HCT116 (cell line): ENCODE data around the gene PHF8.

Experiments used
- ELF1 ChIP-seq: IDR thresholded peaks from 2 replicates; pipeline ENCODE4 v1.6.1; 2012; ENCODE audit warnings: low read depth, borderline replicate concordance
- EZH2 ChIP-seq: fragments of 200-600 bp; sonication (generic); IDR thresholded peaks from 2 replicates; pipeline ENCODE4 v1.6.1; 2017; ENCODE audit warnings: antibody characterized with exemption, mixed run types
- EZH2phosphoT487 ChIP-seq: fragments of 200-600 bp; IDR thresholded peaks from 2 replicates; pipeline ENCODE4 v1.6.1; 2018; ENCODE audit warnings: antibody characterized with exemption, borderline replicate concordance
- JUND ChIP-seq: IDR thresholded peaks from 2 replicates; pipeline ENCODE4 v1.6.1; 2012
- POLR2A ChIP-seq: IDR thresholded peaks from 2 replicates; pipeline ENCODE4 v1.7.0; 2011; ENCODE audit warnings: borderline replicate concordance; ENCODE audit not compliant: insufficient read depth, insufficient read length; ENCODE audit errors: extremely low read depth
- RAD21 ChIP-seq: IDR thresholded peaks from 2 replicates; pipeline ENCODE4 v1.6.1; 2012; ENCODE audit warnings: low read depth, mild to moderate bottlenecking
- SIN3A ChIP-seq: IDR thresholded peaks from 2 replicates; pipeline ENCODE4 v1.6.1; 2012; ENCODE audit warnings: low read depth
- ZNF274 ChIP-seq: fragments of 200-500 bp; sonication (Bioruptor generic); IDR thresholded peaks from 2 replicates; pipeline ENCODE4 v1.6.1; 2014; ENCODE audit warnings: mild to moderate bottlenecking, low read depth, low read length, inconsistent platforms
- TF ChIP-seq, protein P1 (sequence below), 3 experiments: fragments of 200-600 bp in 1 of 3; sonication (generic) in 1 of 3; IDR thresholded peaks in 2 of 3; conservative IDR thresholded peaks in 1 of 3; 2 replicates each; pipeline ENCODE4 v1.5.1; 2012 to 2017; ENCODE audit warnings: low read depth in 2 of 3, low read length in 2 of 3, antibody characterized with exemption in 1 of 3, borderline replicate concordance in 1 of 3, control low read depth in 1 of 3, mild to moderate bottlenecking in 1 of 3, mixed read lengths in 1 of 3, mixed run types in 1 of 3, moderate library complexity in 1 of 3; ENCODE audit not compliant: insufficient read depth in 1 of 3
- TF ChIP-seq, protein P2 (sequence below): IDR thresholded peaks from 2 replicates; pipeline ENCODE4 v1.6.1; 2012; ENCODE audit warnings: low read depth

DNA sequence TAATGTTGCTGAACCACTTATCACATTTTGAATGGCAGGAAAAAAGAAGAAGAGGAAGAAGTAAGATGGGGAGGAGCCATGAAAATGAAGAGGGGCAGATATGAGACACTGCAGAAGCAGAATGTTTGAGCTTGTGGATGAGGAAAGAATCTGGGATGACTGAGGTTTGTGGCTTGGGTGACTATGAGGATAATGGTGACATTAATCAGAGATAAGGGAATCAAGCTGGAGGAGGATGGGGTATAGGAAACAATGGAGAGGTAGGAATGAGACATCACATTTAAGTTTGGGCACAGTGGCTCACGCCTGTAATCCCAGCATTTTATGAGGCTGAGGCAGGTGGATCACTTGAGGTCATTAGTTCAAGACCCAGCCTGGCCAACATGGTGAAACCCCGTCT is 19.1 kb upstream of the PHF8 start:
- TF ChIP-seq, protein P1, sequence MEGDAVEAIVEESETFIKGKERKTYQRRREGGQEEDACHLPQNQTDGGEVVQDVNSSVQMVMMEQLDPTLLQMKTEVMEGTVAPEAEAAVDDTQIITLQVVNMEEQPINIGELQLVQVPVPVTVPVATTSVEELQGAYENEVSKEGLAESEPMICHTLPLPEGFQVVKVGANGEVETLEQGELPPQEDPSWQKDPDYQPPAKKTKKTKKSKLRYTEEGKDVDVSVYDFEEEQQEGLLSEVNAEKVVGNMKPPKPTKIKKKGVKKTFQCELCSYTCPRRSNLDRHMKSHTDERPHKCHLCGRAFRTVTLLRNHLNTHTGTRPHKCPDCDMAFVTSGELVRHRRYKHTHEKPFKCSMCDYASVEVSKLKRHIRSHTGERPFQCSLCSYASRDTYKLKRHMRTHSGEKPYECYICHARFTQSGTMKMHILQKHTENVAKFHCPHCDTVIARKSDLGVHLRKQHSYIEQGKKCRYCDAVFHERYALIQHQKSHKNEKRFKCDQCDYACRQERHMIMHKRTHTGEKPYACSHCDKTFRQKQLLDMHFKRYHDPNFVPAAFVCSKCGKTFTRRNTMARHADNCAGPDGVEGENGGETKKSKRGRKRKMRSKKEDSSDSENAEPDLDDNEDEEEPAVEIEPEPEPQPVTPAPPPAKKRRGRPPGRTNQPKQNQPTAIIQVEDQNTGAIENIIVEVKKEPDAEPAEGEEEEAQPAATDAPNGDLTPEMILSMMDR (IDR thresholded peaks at IDR 0.05 in 2 of 3, conservative IDR thresholded peaks at IDR 0.05 in 1 of 3; ENCODE audit: borderline replicate concordance in 1 of 3, insufficient read depth in 1 of 3, low read depth in 2 of 3, low read length in 2 of 3): no peak
- TF ChIP-seq EZH2 (no peak), POLR2A (no peak), EZH2phosphoT487 (no peak), ZNF274 (no peak), ELF1 (no peak), JUND (no peak), SIN3A (no peak), RAD21 (no peak)
- TF ChIP-seq, protein P2, sequence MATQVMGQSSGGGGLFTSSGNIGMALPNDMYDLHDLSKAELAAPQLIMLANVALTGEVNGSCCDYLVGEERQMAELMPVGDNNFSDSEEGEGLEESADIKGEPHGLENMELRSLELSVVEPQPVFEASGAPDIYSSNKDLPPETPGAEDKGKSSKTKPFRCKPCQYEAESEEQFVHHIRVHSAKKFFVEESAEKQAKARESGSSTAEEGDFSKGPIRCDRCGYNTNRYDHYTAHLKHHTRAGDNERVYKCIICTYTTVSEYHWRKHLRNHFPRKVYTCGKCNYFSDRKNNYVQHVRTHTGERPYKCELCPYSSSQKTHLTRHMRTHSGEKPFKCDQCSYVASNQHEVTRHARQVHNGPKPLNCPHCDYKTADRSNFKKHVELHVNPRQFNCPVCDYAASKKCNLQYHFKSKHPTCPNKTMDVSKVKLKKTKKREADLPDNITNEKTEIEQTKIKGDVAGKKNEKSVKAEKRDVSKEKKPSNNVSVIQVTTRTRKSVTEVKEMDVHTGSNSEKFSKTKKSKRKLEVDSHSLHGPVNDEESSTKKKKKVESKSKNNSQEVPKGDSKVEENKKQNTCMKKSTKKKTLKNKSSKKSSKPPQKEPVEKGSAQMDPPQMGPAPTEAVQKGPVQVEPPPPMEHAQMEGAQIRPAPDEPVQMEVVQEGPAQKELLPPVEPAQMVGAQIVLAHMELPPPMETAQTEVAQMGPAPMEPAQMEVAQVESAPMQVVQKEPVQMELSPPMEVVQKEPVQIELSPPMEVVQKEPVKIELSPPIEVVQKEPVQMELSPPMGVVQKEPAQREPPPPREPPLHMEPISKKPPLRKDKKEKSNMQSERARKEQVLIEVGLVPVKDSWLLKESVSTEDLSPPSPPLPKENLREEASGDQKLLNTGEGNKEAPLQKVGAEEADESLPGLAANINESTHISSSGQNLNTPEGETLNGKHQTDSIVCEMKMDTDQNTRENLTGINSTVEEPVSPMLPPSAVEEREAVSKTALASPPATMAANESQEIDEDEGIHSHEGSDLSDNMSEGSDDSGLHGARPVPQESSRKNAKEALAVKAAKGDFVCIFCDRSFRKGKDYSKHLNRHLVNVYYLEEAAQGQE: no peak
